Measurements from ENCODE around the gene OR8B3.
"Not testable (repeated sequence)": the region's sequence is repeated elsewhere in the genome, so short reads cannot be mapped to it uniquely, and the experiment has no call there.

OR8B3 gene

GRCh38 chr11:124409906-124410305 is 11.1 kb upstream of the OR8B3 start:
- H3F3A ChIP-seq (ENCODE audit: insufficient read depth, low read length), result no peaks in the 10 kb centered on the region
- no peak overlapping the region for H3K4me2 ChIP-seq (ENCODE audit: low read depth, low read length)
- no peak for DNase-seq
- H3K27ac ChIP-seq (ENCODE audit: low read length), result no peak overlapping the region
- no peak overlapping the region for H3K9ac ChIP-seq (ENCODE audit: low read length)
- H3K9me2 ChIP-seq (replicated peaks; ENCODE audit: insufficient read depth, low read length), result no peaks in the 10 kb centered on the region
- no peaks in the 10 kb centered on the region for H3K36me3 ChIP-seq (replicated peaks; ENCODE audit: insufficient read depth, low read length)
- TF ChIP-seq CTCF (IDR thresholded peaks at IDR 0.05; ENCODE audit: low read length), result no peak
- TF ChIP-seq EZH2phosphoT487 (IDR thresholded peaks at IDR 0.05; ENCODE audit: low read length), result no peak
- TF ChIP-seq EZH2 (optimal IDR thresholded peaks at IDR 0.05; ENCODE audit: low read depth, low read length), result no peak
- H3K4me3 ChIP-seq (ENCODE audit: low read length), result no peak overlapping the region
- no peaks in the 10 kb centered on the region for H4K20me1 ChIP-seq (ENCODE audit: insufficient read depth, low read length)
- H3K79me2 ChIP-seq (ENCODE audit: low read length), result no peaks in the 10 kb centered on the region
- no peaks in the 10 kb centered on the region for H3K9me3 ChIP-seq (replicated peaks; ENCODE audit: insufficient read depth, low read length)
- no peaks in the 10 kb centered on the region for H3K27me3 ChIP-seq (replicated peaks; ENCODE audit: insufficient read depth, low read length)
- H2AFZ ChIP-seq (ENCODE audit: low read length), result no peak overlapping the region
- H3K4me1 ChIP-seq (ENCODE audit: low read length), result no peaks in the 10 kb centered on the region

GRCh38 chr11:124405581-124405980 is 6.8 kb upstream of the OR8B3 start:
- no peak overlapping the region for H3K4me3 ChIP-seq (ENCODE audit: low read length)
- H3K27ac ChIP-seq (ENCODE audit: low read length), result no peak overlapping the region

GRCh38 chr11:124403186-124403585 is 4.4 kb upstream of the OR8B3 start:
- H3K9me3 ChIP-seq (replicated peaks; ENCODE audit: insufficient read depth, low read length); H3K4me2 ChIP-seq (ENCODE audit: low read depth, low read length); H3K9me2 ChIP-seq (replicated peaks; ENCODE audit: insufficient read depth, low read length); H3F3A ChIP-seq (ENCODE audit: insufficient read depth, low read length); H3K27me3 ChIP-seq (replicated peaks; ENCODE audit: insufficient read depth, low read length); H3K36me3 ChIP-seq (replicated peaks; ENCODE audit: insufficient read depth, low read length); H4K20me1 ChIP-seq (ENCODE audit: insufficient read depth, low read length); DNase-seq; H3K79me2 ChIP-seq (ENCODE audit: low read length); H3K27ac ChIP-seq (ENCODE audit: low read length); H3K4me1 ChIP-seq (ENCODE audit: low read length); H3K9ac ChIP-seq (ENCODE audit: low read length); H2AFZ ChIP-seq (ENCODE audit: low read length); H3K4me3 ChIP-seq (ENCODE audit: low read length): not testable (repeated sequence)

More at GRCh38 chr11:124405581-124405980, 6.8 kb upstream of the OR8B3 start:
- TF ChIP-seq EZH2 (optimal IDR thresholded peaks at IDR 0.05; ENCODE audit: low read depth, low read length), result no peak
- TF ChIP-seq CTCF (IDR thresholded peaks at IDR 0.05; ENCODE audit: low read length), result no peak
- TF ChIP-seq EZH2phosphoT487 (IDR thresholded peaks at IDR 0.05; ENCODE audit: low read length), result no peak
- Histone ChIP-seq H3K4me1 (ENCODE audit: low read length) (no peaks in the 10 kb centered on the region), H3K79me2 (ENCODE audit: low read length) (no peaks in the 10 kb centered on the region), H3K9me3 (replicated peaks; ENCODE audit: insufficient read depth, low read length) (no peaks in the 10 kb centered on the region), H3K36me3 (replicated peaks; ENCODE audit: insufficient read depth, low read length) (no peaks in the 10 kb centered on the region), H3K9ac (ENCODE audit: low read length) (no peak overlapping the region), H4K20me1 (ENCODE audit: insufficient read depth, low read length) (no peaks in the 10 kb centered on the region), H3K4me2 (ENCODE audit: low read depth, low read length) (no peak overlapping the region), H3F3A (ENCODE audit: insufficient read depth, low read length) (no peaks in the 10 kb centered on the region), H2AFZ (ENCODE audit: low read length) (no peak overlapping the region), H3K9me2 (replicated peaks; ENCODE audit: insufficient read depth, low read length) (no peaks in the 10 kb centered on the region), H3K27me3 (replicated peaks; ENCODE audit: insufficient read depth, low read length) (no peaks in the 10 kb centered on the region)
- no peak for DNase-seq

- Histone ChIP-seq H3K4me3 (ENCODE audit: low read length) (no peak overlapping the region), H3K9me2 (replicated peaks; ENCODE audit: insufficient read depth, low read length) (no peaks in the 10 kb centered on the region)
Measured at GRCh38 chr11:124402326-124402922, 3.6 kb upstream of the OR8B3 start.

GRCh38 chr11:124396847-124397246 is 2.0 kb downstream of the OR8B3 start:
- not testable (repeated sequence) for H3K79me2 ChIP-seq (ENCODE audit: low read length); H3K9ac ChIP-seq (ENCODE audit: low read length); H3K27ac ChIP-seq (ENCODE audit: low read length); H3K27me3 ChIP-seq (replicated peaks; ENCODE audit: insufficient read depth, low read length); H3K4me3 ChIP-seq (ENCODE audit: low read length); DNase-seq; H3K36me3 ChIP-seq (replicated peaks; ENCODE audit: insufficient read depth, low read length); H3K4me1 ChIP-seq (ENCODE audit: low read length); H2AFZ ChIP-seq (ENCODE audit: low read length); H4K20me1 ChIP-seq (ENCODE audit: insufficient read depth, low read length); H3F3A ChIP-seq (ENCODE audit: insufficient read depth, low read length); H3K9me2 ChIP-seq (replicated peaks; ENCODE audit: insufficient read depth, low read length); H3K9me3 ChIP-seq (replicated peaks; ENCODE audit: insufficient read depth, low read length); H3K4me2 ChIP-seq (ENCODE audit: low read depth, low read length)

More at GRCh38 chr11:124402326-124402922, 3.6 kb upstream of the OR8B3 start:
- Histone ChIP-seq H2AFZ (ENCODE audit: low read length) (no peak overlapping the region), H4K20me1 (ENCODE audit: insufficient read depth, low read length) (no peaks in the 10 kb centered on the region), H3K9ac (ENCODE audit: low read length) (no peak overlapping the region), H3K9me3 (replicated peaks; ENCODE audit: insufficient read depth, low read length) (no peaks in the 10 kb centered on the region), H3K27me3 (replicated peaks; ENCODE audit: insufficient read depth, low read length) (no peaks in the 10 kb centered on the region), H3K4me1 (ENCODE audit: low read length) (no peaks in the 10 kb centered on the region), H3K36me3 (replicated peaks; ENCODE audit: insufficient read depth, low read length) (no peaks in the 10 kb centered on the region), H3K4me2 (ENCODE audit: low read depth, low read length) (no peak overlapping the region), H3K27ac (ENCODE audit: low read length) (no peak overlapping the region), H3K79me2 (ENCODE audit: low read length) (no peaks in the 10 kb centered on the region), H3F3A (ENCODE audit: insufficient read depth, low read length) (no peaks in the 10 kb centered on the region)
- peak; percentile 64 for DNase-seq
- TF ChIP-seq EZH2 (optimal IDR thresholded peaks at IDR 0.05; ENCODE audit: low read depth, low read length) (no peak), CTCF (IDR thresholded peaks at IDR 0.05; ENCODE audit: low read length) (peak; percentile 78)
